Left lung (tissue), 10 donors: Measurements from ENCODE around the gene DNAH8. TPM values are rescaled to one million over a fixed set of nuclear protein-coding genes. Genes with fewer than 3 reads are reported as not detected.

Source experiments
- ATAC-seq: fragments of 200-7000 bp; cut with Tn5 transposase; one replicate; pipeline ENCODE4 v1.9.1; 2020; ENCODE audit warnings: moderate library complexity
- DNase-seq, 4 donors: peaks; one replicate each; pipeline ENCODE4 v3.0.0-alpha.2; 2013 to 2020
- H3K27ac ChIP-seq, 2 donors: fragments of 200-600 bp; sonication (generic) in 1 of 2; one replicate each; pipeline versions ENCODE4 v1.5.0 to v1.8.0; 2020 to 2021
- H3K27me3 ChIP-seq, 2 donors: fragments of 200-600 bp; sonication (generic) in 1 of 2; one replicate each; pipeline versions ENCODE4 v1.5.0 to v1.8.0; 2020 to 2021
- H3K36me3 ChIP-seq, 2 donors: fragments of 200-600 bp; sonication (generic) in 1 of 2; one replicate each; pipeline versions ENCODE4 v1.5.0 to v1.8.0; 2020 to 2021
- H3K4me1 ChIP-seq, 2 donors: fragments of 200-600 bp; one replicate each; pipeline ENCODE4 v1.8.0; 2021
- H3K4me3 ChIP-seq, 2 donors: fragments of 200-600 bp; sonication (generic) in 1 of 2; one replicate each; pipeline versions ENCODE4 v1.5.0 to v1.8.0; 2020 to 2021; ENCODE audit warnings: mild to moderate bottlenecking in 1 of 2
- H3K9me3 ChIP-seq, 2 donors: fragments of 200-600 bp; sonication (generic) in 1 of 2; one replicate each; pipeline versions ENCODE4 v1.5.0 to v1.8.0; 2020 to 2021
- intact Hi-C, 2 donors: fragments of 100-400 bp; cut with DNase I; formaldehyde crosslinking; loops; one replicate each; pipeline versions ENCODE4 v1.11.2 to v1.14.2; 2022
- polyA plus RNA-seq, 6 donors: library from polyadenylated mRNA; unstranded; fragments of 120-200 nt; gene quantifications; one replicate each; pipeline ENCODE4 v1.2.1, GENCODE V29; 2013; ENCODE audit not compliant: insufficient read length in 6 of 6
- total RNA-seq, 2 donors: library from RNA; stranded (reverse); fragmentation: NEBNext Ultra II Directional; extraction: Animal tissue kit (Norgen Biotek cat#: 25700); gene quantifications; one replicate each; pipeline ENCODE4 v1.2.1, GENCODE V29; 2021
- TF ChIP-seq, protein P1 (sequence below), 2 donors: fragments of 200-600 bp; sonication (generic) in 1 of 2; IDR thresholded peaks; one replicate each; pipeline versions ENCODE4 v1.5.0 to v1.8.0; 2021; ENCODE audit warnings: antibody characterized with exemption in 2 of 2
- donor health status: DM: no; HTN: yes; CAD: no.
- donor health status: DM: no; HTN: no; CAD: no.

The DNAH8 gene
- total and polyA plus RNA-seq, 8 donors, result 0.03 to 0.34 (median 0.08) TPM

GRCh38 chr6:38985839-38986238 is 270.7 kb downstream of the DNAH8 start:
- intact Hi-C loops, result no loop called here
- DNase-seq, result no peak
- TF ChIP-seq, protein P1, sequence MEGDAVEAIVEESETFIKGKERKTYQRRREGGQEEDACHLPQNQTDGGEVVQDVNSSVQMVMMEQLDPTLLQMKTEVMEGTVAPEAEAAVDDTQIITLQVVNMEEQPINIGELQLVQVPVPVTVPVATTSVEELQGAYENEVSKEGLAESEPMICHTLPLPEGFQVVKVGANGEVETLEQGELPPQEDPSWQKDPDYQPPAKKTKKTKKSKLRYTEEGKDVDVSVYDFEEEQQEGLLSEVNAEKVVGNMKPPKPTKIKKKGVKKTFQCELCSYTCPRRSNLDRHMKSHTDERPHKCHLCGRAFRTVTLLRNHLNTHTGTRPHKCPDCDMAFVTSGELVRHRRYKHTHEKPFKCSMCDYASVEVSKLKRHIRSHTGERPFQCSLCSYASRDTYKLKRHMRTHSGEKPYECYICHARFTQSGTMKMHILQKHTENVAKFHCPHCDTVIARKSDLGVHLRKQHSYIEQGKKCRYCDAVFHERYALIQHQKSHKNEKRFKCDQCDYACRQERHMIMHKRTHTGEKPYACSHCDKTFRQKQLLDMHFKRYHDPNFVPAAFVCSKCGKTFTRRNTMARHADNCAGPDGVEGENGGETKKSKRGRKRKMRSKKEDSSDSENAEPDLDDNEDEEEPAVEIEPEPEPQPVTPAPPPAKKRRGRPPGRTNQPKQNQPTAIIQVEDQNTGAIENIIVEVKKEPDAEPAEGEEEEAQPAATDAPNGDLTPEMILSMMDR (IDR thresholded peaks at IDR 0.05), result no peak
- H3K27ac ChIP-seq, result no peak overlapping the region
- no peak for ATAC-seq
- no peaks in the 10 kb centered on the region for H3K4me1 ChIP-seq
- no peaks in the 10 kb centered on the region for H3K9me3 ChIP-seq
- no peaks in the 10 kb centered on the region for H3K36me3 ChIP-seq
- peaks cover 0 to 13% of the 10 kb centered on the region in 2 donors for H3K27me3 ChIP-seq
- no peak overlapping the region for H3K4me3 ChIP-seq

GRCh38 chr6:38987503-38987902 is 272.4 kb downstream of the DNAH8 start:
- DNase-seq, result no peak
- Histone ChIP-seq H3K36me3 (no peaks in the 10 kb centered on the region), H3K4me1 (no peaks in the 10 kb centered on the region), H3K27ac (no peak overlapping the region), H3K4me3 (no peak overlapping the region), H3K9me3 (no peaks in the 10 kb centered on the region), H3K27me3 (peaks cover 0 to 14% of the 10 kb centered on the region in 2 donors)
- no peak for ATAC-seq
- TF ChIP-seq, protein P1 (IDR thresholded peaks at IDR 0.05), result no peak
- intact Hi-C loops, result no loop called here

GRCh38 chr6:38988736-38989449 is 273.8 kb downstream of the DNAH8 start:
- Histone ChIP-seq H3K4me1 (no peaks in the 10 kb centered on the region), H3K9me3 (no peaks in the 10 kb centered on the region), H3K4me3 (no peak overlapping the region), H3K27me3 (peaks cover 0 to 14% of the 10 kb centered on the region in 2 donors), H3K27ac (no peak overlapping the region), H3K36me3 (no peaks in the 10 kb centered on the region)
- intact Hi-C loops, result no loop called here
- no peak for DNase-seq
- TF ChIP-seq, protein P1 (IDR thresholded peaks at IDR 0.05), result no peak
- no peak for ATAC-seq

GRCh38 chr6:38990475-38990874 is 275.4 kb downstream of the DNAH8 start:
- Histone ChIP-seq H3K36me3 (no peaks in the 10 kb centered on the region), H3K4me3 (no peak overlapping the region), H3K4me1 (no peaks in the 10 kb centered on the region), H3K27ac (no peak overlapping the region), H3K9me3 (no peaks in the 10 kb centered on the region), H3K27me3 (peaks cover 0 to 10% of the 10 kb centered on the region in 2 donors)
- intact Hi-C loops, result loop anchor here in 1 of 2 donors (10.0 kb wide), 1 partner anchor 314 kb away; no protein-coding TSS in a partner anchor
- no peak for ATAC-seq
- TF ChIP-seq, protein P1 (IDR thresholded peaks at IDR 0.05), result no peak
- DNase-seq, result no peak

DNA sequence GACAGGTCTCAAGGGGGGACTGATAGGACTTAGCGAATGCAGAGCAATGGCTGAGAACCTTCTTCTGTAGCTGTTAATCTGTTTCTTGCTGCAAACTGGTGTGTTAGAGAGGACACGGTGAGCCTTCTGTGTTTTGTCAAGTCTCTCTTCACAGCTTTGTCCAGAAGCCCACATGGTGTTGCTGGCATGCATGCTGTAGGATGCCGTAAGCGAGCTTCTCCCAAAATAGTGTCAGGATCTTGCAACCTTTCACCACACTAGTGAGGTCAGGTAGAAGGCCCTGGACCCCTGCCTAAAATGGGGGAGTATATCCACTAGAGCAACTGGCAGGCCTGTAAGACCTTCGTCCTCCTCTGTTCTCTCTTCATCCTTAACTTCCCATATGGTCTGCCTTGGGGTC is 281.6 kb downstream of the DNAH8 start:
- TF ChIP-seq, protein P1 (IDR thresholded peaks at IDR 0.05), result no peak
- Histone ChIP-seq H3K9me3 (no peaks in the 10 kb centered on the region), H3K4me3 (no peak overlapping the region), H3K4me1 (no peaks in the 10 kb centered on the region), H3K36me3 (no peaks in the 10 kb centered on the region), H3K27me3 (peaks cover 0 to 34% of the 10 kb centered on the region in 2 donors), H3K27ac (no peak overlapping the region)
- DNase-seq, result no peak
- intact Hi-C loops, result loop anchor here in 1 of 2 donors (10.0 kb wide), 1 partner anchor 308 kb away; no protein-coding TSS in a partner anchor
- no peak for ATAC-seq
